Suprapubic skin (tissue), 4 donors: ENCODE results near the gene ADAMTS13. TPM values are rescaled to one million over a fixed set of nuclear protein-coding genes. Genes with fewer than 3 reads are reported as not detected.

Source experiments
- DNase-seq, 2 donors: peaks; one replicate each; pipeline ENCODE4 v3.0.0-alpha.2; 2019; ENCODE audit warnings: low spot score in 2 of 2
- H3K27ac ChIP-seq: fragments of 200-600 bp; sonication (generic); one replicate; pipeline ENCODE4 v1.5.1; 2019
- H3K27me3 ChIP-seq: fragments of 200-600 bp; sonication (generic); one replicate; pipeline ENCODE4 v1.5.1; 2019
- H3K36me3 ChIP-seq: fragments of 200-600 bp; sonication (generic); one replicate; pipeline ENCODE4 v1.5.1; 2019
- H3K4me1 ChIP-seq: fragments of 200-600 bp; sonication (generic); one replicate; pipeline ENCODE4 v1.5.1; 2019
- H3K4me3 ChIP-seq: fragments of 200-600 bp; sonication (generic); one replicate; pipeline ENCODE4 v1.5.1; 2019; ENCODE audit warnings: mild to moderate bottlenecking
- H3K9me3 ChIP-seq: fragments of 200-600 bp; sonication (generic); one replicate; pipeline ENCODE4 v1.5.1; 2019
- EP300 ChIP-seq: sonication (generic); formaldehyde crosslinking; IDR thresholded peaks from one replicate; pipeline ENCODE4 v1.6.1; 2017; ENCODE audit warnings: antibody characterized with exemption
- POLR2A ChIP-seq, 2 donors: fragments of 450-650 bp; IDR thresholded peaks; one replicate each; pipeline ENCODE4 v1.6.1; 2017; ENCODE audit warnings: antibody characterized with exemption in 2 of 2, mild to moderate bottlenecking in 2 of 2, moderate library complexity in 2 of 2
- POLR2AphosphoS5 ChIP-seq, 3 donors: sonication (generic); formaldehyde crosslinking; IDR thresholded peaks; one replicate each; pipeline ENCODE4 v1.6.1; 2017; ENCODE audit warnings: antibody characterized with exemption in 3 of 3
- WGBS: methylation state at CpG from one replicate; pipeline ENCODE4 v1.1.5; 2018; 5-methylcytosine and 5-hydroxymethylcytosine counted together
- total RNA-seq, 4 donors: library from RNA; depleted of rRNA; stranded (reverse); fragments of >200 nt; gene quantifications; one replicate each; pipeline ENCODE4 v1.1.0, GENCODE V29; 2016
- TF ChIP-seq, protein P1 (sequence below), 2 donors: fragments of 200-600 bp in 1 of 2; fragments of 450-650 bp in 1 of 2; sonication (generic) in 1 of 2; IDR thresholded peaks; one replicate each; pipeline ENCODE4 v1.5.1; 2016 to 2019; ENCODE audit warnings: antibody characterized with exemption in 2 of 2, mild to moderate bottlenecking in 1 of 2, moderate library complexity in 1 of 2

ADAMTS13 gene
- total RNA-seq, 4 donors from 2014 or later: 1.2 to 3.3 (median 1.6) TPM

DNA sequence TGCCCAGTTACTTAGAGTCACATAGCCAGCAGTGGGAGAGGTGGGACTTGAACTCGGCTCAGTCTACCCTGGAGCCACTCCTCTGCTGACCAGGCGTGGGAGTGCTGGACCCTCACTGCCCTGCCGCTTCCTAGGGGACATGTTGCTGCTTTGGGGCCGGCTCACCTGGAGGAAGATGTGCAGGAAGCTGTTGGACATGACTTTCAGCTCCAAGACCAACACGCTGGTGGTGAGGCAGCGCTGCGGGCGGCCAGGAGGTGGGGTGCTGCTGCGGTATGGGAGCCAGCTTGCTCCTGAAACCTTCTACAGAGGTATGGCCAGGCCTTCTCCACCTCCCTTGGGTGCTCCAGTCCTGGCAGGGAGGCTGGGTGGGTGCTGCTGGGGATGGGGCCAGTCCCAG lies 34.2 kb downstream of the ADAMTS13 start:
- WGBS: no CpG with 5 or more reads among the region's 9 CpGs
- DNase-seq: no peak
- Histone ChIP-seq H3K27ac (no peak overlapping the region), H3K27me3 (no peaks in the 10 kb centered on the region), H3K4me3 (no peak overlapping the region), H3K4me1 (peaks cover 12% of the 10 kb centered on the region), H3K9me3 (no peaks in the 10 kb centered on the region), H3K36me3 (no peaks in the 10 kb centered on the region)
- TF ChIP-seq, protein P1, sequence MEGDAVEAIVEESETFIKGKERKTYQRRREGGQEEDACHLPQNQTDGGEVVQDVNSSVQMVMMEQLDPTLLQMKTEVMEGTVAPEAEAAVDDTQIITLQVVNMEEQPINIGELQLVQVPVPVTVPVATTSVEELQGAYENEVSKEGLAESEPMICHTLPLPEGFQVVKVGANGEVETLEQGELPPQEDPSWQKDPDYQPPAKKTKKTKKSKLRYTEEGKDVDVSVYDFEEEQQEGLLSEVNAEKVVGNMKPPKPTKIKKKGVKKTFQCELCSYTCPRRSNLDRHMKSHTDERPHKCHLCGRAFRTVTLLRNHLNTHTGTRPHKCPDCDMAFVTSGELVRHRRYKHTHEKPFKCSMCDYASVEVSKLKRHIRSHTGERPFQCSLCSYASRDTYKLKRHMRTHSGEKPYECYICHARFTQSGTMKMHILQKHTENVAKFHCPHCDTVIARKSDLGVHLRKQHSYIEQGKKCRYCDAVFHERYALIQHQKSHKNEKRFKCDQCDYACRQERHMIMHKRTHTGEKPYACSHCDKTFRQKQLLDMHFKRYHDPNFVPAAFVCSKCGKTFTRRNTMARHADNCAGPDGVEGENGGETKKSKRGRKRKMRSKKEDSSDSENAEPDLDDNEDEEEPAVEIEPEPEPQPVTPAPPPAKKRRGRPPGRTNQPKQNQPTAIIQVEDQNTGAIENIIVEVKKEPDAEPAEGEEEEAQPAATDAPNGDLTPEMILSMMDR (IDR thresholded peaks at IDR 0.05): no peak
- TF ChIP-seq EP300 (no peak), POLR2AphosphoS5 (IDR thresholded peaks at IDR 0.05) (no peak), POLR2A (IDR thresholded peaks at IDR 0.05) (no peak)

GRCh38 chr9:133457233-133457632 lies 35.1 kb downstream of the ADAMTS13 start:
- H3K27ac ChIP-seq: no peak overlapping the region
- H3K4me1 ChIP-seq: peaks cover 12% of the 10 kb centered on the region
- H3K36me3 ChIP-seq: no peaks in the 10 kb centered on the region
- no peak overlapping the region for H3K4me3 ChIP-seq
- DNase-seq: no peak
- no peaks in the 10 kb centered on the region for H3K9me3 ChIP-seq
- no peaks in the 10 kb centered on the region for H3K27me3 ChIP-seq
- 70% methylated on average over 6 of the region's 13 CpGs for WGBS
- TF ChIP-seq, protein P1 (IDR thresholded peaks at IDR 0.05): no peak
- TF ChIP-seq EP300 (no peak), POLR2A (IDR thresholded peaks at IDR 0.05) (no peak), POLR2AphosphoS5 (IDR thresholded peaks at IDR 0.05) (no peak)

DNA sequence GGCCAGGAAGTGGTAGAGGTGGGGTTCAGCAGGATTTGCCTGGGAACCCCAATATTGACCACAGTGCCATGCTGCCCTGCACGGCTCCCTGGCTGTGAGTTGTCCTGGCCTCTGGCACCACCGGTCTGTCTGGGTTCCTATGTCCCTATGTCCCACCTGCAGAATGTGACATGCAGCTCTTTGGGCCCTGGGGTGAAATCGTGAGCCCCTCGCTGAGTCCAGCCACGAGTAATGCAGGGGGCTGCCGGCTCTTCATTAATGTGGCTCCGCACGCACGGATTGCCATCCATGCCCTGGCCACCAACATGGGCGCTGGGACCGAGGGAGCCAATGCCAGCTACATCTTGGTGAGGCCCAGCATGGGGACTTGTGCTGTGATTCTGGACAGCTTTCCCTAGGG lies 35.6 kb downstream of the ADAMTS13 start:
- TF ChIP-seq POLR2A (IDR thresholded peaks at IDR 0.05): no peak
- no peak for TF ChIP-seq EP300
- TF ChIP-seq, protein P1 (IDR thresholded peaks at IDR 0.05): no peak
- no peak for TF ChIP-seq POLR2AphosphoS5 (IDR thresholded peaks at IDR 0.05)
- Histone ChIP-seq H3K36me3 (no peaks in the 10 kb centered on the region), H3K27me3 (no peaks in the 10 kb centered on the region), H3K27ac (no peak overlapping the region), H3K4me3 (no peak overlapping the region), H3K4me1 (peaks cover 12% of the 10 kb centered on the region), H3K9me3 (no peaks in the 10 kb centered on the region)
- WGBS: 95% methylated on average over 8 of the region's 11 CpGs
- no peak for DNase-seq

DNA sequence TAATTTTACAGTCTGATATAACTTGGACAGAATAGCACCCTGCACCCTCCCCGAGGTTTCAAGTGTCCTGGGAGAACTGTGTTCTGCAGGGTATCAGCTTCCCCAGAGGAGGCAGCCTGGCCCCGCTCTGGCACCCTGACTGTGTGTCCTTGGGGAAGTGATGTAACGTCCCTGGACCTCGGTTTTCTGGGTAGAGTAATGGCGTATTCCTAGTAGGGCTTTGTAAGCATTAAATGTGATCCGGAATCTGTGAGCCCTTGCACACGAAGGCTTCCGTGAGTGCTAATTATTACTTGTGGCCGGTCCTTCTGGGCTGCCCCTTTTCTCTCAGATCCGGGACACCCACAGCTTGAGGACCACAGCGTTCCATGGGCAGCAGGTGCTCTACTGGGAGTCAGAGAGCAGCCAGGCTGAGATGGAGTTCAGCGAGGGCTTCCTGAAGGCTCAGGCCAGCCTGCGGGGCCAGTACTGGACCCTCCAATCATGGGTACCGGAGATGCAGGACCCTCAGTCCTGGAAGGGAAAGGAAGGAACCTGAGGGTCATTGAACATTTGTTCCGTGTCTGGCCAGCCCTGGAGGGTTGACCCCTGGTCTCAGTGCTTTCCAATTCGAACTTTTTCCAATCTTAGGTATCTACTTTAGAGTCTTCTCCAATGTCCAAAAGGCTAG lies 36.6 kb downstream of the ADAMTS13 start:
- Histone ChIP-seq H3K36me3 (peaks cover 4% of the 10 kb centered on the region), H3K9me3 (no peaks in the 10 kb centered on the region), H3K27me3 (no peaks in the 10 kb centered on the region), H3K4me1 (peaks cover 12% of the 10 kb centered on the region), H3K4me3 (peak overlapping the region; percentile 85), H3K27ac (no peak overlapping the region)
- TF ChIP-seq EP300 (no peak), POLR2A (IDR thresholded peaks at IDR 0.05) (no peak), POLR2AphosphoS5 (IDR thresholded peaks at IDR 0.05) (no peak)
- TF ChIP-seq, protein P1 (IDR thresholded peaks at IDR 0.05): no peak
- peak in 1 of 2 donors; percentile 59 for DNase-seq
- 73% methylated on average over 13 of the region's 16 CpGs for WGBS

- Histone ChIP-seq H3K9me3 (no peaks in the 10 kb centered on the region), H3K27ac (peak within 1 kb of the TSS; percentile 88), H3K4me1 (peaks cover 12% of the 10 kb centered on the region), H3K36me3 (peaks cover 4% of the 10 kb centered on the region), H3K27me3 (no peaks in the 10 kb centered on the region), H3K4me3 (peak within 1 kb of the TSS; percentile 85)
- WGBS: 2% methylated on average over 6 of the region's 86 CpGs
- DNase-seq: peak; percentile 97 to 98
- TF ChIP-seq, protein P1 (IDR thresholded peaks at IDR 0.05): no peak
- peak in 1 of 2 donors; percentile 27 for TF ChIP-seq POLR2A (IDR thresholded peaks at IDR 0.05)
Measured at GRCh38 chr9:133459476-133460404, 37.6 kb downstream of the ADAMTS13 start, which contains the start of gene CACFD1. Gene CACFD1, plus strand, starts transcription at chr9:133459978. Its CDS starts 89 bp downstream, at chr9:133460067.
